ACHN (cell line): ENCODE data around the gene OR51B2.
"Not testable (repeated sequence)": the region's sequence is repeated elsewhere in the genome, so short reads cannot be mapped to it uniquely, and the experiment has no call there.

Experiments used
- DNase-seq: peaks from one replicate; pipeline ENCODE4 v3.0.0-alpha.2; 2015
- in situ Hi-C: cut with HindIII; loops from 2 replicates; pipeline ENCODE4 v1.10.0; 2017; ENCODE audit warnings: low sequenced_read_pairs, low pct_ligation_motif_present, low pct_unique_long_range_greater_than_20kb

Gene OR51B2, protein sequence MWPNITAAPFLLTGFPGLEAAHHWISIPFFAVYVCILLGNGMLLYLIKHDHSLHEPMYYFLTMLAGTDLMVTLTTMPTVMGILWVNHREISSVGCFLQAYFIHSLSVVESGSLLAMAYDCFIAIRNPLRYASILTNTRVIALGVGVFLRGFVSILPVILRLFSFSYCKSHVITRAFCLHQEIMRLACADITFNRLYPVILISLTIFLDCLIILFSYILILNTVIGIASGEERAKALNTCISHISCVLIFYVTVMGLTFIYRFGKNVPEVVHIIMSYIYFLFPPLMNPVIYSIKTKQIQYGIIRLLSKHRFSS

DNA sequence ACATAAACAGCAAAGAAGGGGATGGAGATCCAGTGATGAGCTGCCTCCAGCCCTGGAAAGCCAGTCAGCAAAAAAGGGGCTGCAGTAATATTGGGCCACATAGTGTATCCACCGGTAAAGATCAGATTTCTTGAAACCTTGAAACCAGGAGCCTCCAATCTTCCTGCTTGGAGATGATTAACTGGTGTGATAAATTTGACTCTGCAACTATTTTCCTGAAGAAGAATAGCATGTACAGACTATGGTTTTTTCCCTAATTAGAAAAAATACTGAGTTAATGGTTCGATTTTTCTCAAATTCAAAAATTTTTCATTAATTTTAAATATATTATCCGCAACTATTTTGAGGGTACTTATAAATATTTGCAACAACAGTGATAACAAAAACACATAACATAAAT lies at the start of gene OR51B2:
TSS of gene OR51B2 (minus strand) at position 101 of the 400 bp plus-strand sequence. CDS start at position 101, 0 bp downstream.
- in situ Hi-C loops: no loop called here
- DNase-seq: no peak

DNA sequence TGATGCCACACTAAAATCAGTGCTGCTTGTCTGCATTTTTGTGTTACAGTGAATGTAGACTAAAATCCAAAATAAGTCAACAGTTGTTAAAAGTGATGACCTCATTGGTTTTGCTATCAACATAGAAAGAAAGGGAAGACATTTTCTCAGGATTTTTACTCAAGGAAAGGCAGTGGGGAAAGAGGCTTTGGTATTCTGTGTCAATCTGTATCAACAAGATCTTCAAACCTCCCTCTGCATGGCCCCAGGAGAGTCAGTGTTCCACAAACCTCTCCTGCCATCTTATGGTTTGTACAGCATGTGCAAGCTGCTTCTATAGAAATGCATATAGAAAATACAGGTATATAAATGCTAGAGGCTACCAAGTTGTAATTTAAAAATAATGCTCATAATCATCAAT lies 45.7 kb upstream of the OR51B2 start:
- in situ Hi-C loops: no loop called here
- DNase-seq: peak; percentile 35

DNA sequence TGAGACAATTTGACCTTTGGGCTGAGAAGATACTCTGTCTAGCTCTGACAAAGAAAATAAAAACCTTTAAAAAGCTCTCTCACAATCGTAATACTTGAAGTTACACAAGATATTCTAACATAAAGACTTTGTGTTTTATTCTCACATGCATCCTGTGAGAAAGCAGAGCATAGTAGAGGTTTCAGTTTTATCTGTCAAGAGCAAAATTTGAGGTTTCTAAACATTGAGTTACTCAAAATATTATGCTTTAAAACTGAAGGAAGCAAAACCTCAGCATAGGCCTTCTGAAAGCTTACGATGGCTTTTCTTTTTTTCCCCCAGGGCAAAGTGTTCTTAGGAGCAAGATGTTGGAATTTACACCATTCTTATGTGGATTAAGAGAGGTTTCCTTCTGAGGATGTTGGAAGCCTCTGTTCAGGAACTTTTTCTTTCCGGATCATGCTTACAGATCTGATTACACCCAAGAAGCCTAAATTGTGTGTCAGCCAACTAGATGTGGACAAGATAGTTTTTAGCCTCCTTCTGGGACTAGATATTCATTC lies 44.5 kb upstream of the OR51B2 start:
- in situ Hi-C loops: no loop called here
- no peak for DNase-seq

DNA sequence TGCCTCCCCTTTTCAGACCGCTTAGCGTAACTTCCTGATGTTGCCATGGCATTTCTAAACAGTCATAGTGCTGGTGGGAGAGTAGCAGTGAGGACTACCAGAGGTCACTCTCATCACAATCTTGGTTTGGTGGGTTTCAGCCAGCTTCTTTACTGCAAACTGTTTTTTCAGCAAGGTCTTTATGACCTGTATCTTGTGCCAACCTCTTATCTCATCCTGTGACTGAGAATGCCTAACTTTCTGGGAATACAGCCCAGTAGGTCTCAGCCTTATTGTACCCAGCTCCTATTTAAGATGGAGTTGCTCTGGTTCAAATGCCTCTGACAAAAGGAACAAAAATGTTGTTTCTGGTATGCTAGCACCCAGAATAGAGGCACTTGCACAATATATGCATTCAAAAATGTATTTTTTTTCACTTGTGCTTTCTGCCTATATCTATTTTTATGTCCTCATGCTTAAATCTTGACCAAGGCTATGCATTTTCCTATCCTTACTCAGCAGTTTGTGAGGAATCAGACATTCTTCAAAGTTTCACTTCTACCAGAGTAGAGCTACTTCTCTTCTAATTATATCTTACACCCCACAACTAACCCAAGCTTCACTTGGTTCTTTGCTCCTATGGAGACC lies 43.5 kb upstream of the OR51B2 start:
- in situ Hi-C loops: no loop called here
- DNase-seq: no peak

DNA sequence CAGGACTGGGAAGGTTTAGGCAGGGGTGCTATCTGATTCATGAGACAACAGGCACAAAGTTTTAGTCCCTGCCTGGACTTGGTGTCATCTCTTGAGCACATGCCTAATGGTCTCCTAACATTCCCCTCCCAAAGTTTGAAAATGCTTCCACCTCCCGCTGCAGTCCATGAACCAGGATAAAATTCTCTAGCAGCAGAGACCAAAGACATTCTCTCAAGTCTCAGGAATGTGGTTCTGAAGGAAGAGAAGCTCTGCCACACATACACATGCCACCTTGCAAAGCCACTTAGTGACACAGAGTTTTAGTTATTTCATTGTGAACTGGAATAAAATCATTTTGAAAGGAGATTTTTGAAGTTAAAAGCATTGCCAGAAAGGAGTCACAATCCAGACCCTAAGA lies 42.8 kb upstream of the OR51B2 start:
- DNase-seq: no peak
- in situ Hi-C loops: no loop called here

DNA sequence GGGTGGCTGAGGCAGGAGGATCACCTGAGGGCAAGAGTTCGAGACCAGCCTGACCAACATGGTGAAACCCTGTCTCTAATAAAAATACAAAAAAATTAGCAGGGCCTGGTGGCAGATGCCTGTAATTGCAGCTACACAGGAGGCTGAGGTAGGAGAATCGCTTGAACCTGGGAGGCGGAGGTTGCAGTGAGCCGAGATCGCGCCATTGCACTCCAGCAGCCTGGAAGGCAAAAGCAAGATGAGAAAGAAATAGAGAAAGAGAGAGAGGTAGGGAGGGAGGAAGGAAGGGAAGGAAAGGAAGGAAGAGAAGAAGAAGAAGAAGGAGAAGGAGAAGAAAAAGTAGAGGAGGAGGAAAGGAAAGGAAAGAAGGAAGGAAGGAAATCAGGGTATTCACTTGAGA lies 42.3 kb upstream of the OR51B2 start:
- DNase-seq, in situ Hi-C loops: not testable (repeated sequence)

DNA sequence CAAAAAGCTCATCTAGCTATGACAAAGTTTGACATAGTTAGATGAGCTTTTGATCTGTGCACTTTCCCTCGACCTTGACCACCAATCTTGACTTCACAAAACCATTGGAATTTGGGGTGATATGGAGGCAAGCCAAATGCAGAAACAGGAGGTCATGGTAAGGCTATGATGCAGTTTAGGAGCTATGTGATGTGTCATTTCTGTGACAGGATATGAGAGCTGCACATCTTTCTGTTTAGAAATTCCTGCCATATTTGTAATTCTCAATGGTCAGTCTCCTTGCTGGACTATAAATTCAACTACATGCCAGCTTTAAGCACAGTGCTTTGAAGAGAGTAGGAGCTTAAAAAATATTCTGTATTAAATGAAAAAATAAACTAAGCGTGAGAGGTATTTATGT lies 40.1 kb upstream of the OR51B2 start:
- peak; percentile 67 for DNase-seq
- in situ Hi-C loops: no loop called here

DNA sequence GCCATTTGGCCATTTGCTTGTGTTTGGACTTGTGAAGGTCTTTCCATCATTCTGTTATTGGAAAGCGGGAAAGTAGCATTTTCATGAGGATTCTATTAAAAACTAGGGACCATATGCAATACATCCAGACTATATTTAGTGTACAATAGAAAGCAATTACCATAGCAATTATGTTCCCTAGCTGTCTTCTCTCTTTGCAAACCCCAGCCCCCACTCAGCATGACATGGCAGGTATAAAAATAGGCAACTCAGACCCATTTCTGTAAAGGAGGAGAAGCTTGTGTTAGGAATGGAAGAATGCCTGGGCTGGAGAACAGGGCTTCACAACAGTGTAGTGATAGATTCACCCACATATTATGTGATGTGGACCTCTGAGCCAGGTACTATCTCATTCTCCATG lies 39.6 kb upstream of the OR51B2 start:
- DNase-seq: no peak

DNA sequence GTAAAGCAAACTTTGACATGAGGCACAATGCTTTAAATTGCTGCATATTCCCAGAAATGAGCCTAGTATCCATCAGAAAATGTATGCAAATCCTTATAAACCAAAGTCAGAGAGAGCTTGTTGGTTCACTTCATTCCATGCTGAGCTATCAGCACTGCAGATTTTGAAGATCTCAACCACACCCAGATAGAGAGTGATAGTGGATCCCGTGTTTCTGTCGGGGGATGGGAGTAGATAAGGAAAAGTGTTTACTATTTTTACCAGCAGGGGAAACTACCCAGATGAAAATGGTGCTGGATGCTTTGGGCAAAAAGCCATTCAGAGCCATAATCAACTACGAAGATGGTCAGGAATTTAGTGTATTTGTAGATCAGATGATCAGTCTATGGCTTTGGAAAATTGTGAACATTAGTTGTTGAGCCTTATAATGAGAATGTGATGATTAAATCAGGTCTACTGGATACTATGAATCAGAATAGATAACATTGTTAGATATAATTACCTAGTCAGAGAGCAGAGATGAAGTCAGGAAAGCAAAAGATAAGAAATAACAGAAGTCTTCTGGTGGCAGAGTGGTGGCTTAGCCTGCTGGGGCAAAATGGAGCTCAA lies 38.0 kb upstream of the OR51B2 start:
- DNase-seq: no peak
- in situ Hi-C loops: no loop called here

More for the DNA sequence above, 39.6 kb upstream of the OR51B2 start:
- in situ Hi-C loops: no loop called here

DNA sequence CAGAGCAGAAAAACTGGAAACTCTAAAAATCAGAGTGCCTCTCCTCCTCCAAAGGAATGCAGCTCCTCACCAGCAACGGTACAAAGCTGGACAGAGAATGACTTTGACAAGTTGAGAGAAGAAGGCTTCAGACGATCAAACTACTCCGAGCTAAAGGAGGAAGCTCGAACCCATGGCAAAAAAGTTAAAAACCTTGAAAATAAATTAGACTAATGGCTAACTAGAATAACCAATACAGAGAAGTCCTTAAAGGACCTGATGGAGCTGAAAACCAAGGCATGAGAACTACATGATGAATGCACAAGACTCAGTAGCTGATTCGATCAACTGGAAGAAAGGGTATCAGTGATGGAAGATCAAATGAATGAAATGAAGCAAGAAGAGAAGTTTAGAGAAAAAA lies 31.9 kb upstream of the OR51B2 start:
- in situ Hi-C loops, DNase-seq: not testable (repeated sequence)

DNA sequence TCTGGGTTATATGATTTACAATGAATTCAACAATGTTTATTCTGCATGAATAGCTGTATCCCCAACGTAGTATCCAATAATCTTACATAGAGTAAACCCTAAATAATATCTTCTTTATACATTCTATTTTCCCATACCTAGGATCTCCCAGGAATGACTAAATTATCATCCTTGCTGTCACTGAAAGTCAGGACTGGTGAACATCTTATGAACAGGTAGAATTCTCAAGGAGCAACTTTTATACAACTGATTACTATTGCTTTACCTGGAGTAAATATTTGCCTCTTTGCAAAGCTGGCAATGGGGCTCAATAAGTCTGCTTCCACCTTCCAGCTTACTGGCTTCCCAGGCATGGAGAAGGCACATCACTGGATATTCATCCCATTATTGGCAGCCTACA lies 27.1 kb upstream of the OR51B2 start, which contains the start of gene OR51B6:
TSS of gene OR51B6 (plus strand) at position 301 of the 400 bp plus-strand sequence. CDS start at position 301, 0 bp downstream.
- no peak for DNase-seq
- in situ Hi-C loops: no loop called here

DNA sequence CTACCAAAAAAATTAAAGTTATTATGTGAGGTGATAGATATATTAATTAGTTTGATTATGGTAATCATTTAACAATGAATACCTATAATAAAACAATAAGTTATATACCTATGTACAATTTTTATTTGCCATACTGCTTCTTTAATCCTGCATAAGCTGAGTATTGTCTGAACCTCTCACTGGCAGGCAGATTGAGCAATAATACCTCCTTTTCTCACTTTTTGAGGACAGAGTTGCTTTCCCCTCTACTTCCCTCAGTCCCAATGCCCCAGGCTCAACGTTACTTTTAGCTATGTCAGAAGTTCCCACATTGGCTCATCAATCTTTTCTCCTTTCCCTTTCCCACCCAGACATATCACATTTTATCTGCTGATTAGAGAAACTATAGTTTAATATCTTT lies 25.5 kb upstream of the OR51B2 start:
- no peak for DNase-seq
- in situ Hi-C loops: no loop called here

DNA sequence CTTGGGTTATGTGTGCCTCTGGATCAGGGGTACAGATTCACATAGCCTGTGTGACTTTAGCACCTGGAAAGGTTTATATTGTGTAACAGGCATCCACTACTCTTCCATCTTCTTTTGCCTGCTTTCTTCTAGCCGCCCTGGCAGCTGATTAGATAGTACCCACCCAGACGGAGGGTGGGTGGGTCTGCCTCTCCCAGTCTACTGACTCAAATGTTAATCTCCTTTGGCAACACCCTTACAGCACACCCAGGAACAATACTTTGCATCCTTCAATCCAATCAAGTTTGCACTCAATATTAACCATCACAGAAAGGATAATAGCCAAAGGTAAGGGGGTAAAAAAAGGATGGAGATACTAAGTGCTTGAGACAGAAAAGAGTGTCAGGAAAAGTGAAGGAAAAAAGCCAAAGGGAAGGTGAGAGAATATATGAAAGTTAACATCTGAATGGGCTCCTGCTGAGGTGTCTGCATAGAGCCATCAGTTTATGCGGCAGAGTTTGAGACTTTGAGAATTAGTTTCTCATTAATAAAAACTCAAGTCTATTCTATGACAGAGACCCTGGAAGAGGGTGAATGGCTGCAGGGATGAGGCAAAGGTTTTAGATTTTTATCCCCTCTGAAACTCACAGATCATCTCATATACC lies 24.6 kb upstream of the OR51B2 start:
- in situ Hi-C loops: no loop called here
- DNase-seq: no peak

DNA sequence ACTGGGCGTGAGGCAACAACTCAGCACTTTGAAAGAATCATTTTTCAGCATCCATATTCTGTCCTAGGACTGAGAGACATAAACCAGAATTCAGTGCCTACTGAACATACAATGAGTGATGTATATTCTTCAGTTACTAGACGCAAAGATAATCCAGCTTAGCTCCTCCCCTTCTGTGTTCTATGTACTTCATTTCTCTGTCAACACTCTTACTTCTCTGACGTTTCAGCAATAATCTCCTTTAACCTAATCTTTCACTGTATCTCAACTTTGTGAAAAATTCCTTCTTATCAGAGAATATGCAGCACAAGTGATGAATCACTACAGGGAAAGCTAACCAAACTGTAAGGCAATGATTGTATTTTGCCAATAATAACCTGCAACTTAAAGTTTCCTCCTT lies 21.7 kb upstream of the OR51B2 start:
- no peak for DNase-seq
- in situ Hi-C loops: no loop called here

DNA sequence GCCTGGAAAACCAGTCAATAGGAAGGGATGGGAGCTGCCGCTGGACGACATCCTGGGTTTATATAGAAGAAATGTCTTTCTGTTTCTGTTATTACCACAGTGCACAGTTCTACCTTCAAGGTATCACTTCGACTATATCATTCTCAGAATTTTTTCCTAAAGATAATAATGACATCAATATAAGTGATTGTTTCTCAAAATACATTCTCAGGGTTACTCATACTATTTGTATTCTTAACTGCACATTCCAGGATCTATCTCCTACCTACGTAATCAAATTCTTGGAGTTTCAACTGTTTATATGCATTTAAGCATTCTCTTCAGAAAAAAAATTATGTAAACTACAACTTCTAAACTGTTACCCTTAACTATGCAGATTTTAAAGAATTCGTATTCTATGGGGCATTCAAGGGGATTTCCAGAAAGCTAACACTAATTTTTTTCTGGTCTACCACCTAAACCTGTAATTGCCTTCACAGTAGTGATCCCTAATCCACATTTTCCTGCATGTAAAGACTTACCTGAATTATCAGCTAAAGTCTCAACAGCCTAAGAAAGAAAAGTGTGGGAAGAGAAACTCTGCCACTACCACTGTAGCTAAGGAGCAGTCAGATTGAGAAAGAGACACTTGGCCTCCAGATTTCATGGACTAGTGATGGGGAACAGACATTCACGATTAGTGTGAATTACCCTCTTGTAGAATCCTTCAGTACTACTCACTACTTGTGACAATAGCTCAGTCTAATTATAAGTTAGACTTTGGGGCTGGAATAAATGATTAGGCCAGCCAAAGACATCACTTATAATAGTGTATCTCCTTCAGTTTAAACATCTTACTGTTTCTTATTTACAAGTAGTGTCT lies 19.6 kb upstream of the OR51B2 start, which contains the start of gene OR51B5:
TSS of gene OR51B5 (minus strand) at position 51 of the 862 bp plus-strand sequence. CDS start at position 51, 0 bp downstream.
- no peak for DNase-seq
- in situ Hi-C loops: no loop called here

DNA sequence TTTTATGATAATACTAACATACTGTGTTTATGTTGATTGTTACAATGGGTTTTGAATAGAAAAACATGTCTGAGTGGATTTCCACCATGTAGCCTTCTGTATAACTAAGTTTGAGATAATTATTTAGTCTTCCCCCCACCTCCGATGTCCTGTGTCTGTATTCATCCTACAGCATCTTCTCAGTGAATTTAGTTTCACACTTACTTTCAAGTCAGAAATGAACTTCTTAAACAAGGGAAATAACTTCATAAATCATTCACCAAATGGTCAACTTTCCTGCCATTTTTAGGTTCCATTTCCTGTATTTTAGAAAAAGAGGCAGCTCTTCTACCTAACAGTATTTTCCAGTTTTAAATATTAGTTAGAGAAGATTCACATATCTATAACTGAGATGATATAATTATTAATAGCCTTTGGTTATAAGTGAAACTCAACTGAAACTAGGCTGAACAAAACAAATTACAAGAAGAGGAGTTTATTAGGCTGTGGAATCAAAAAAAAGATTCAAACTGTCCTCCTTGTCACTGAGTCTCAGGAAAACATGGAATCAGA lies 15.8 kb upstream of the OR51B2 start:
- DNase-seq: no peak

DNA sequence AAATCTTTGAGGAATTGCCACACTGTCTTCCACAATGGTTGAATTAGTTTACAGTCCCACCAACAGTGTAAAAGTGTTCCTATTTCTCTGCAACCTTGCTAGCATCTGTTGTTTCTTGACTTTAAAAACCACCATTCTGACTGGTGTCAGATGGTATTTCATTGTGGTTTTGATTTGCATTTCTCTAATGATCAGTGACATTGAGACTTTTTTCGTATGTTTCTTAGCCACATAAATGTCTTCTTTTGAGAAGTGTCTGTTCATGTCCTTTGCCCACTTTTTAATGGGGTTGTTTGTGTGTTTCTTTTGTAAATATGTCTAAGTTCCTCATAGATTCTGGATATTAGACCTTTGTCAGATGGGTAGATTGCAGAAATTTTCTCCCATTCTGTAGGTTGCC lies 13.2 kb upstream of the OR51B2 start:
- in situ Hi-C loops, DNase-seq: not testable (repeated sequence)

More for the DNA sequence above, 15.8 kb upstream of the OR51B2 start:
- in situ Hi-C loops: no loop called here

DNA sequence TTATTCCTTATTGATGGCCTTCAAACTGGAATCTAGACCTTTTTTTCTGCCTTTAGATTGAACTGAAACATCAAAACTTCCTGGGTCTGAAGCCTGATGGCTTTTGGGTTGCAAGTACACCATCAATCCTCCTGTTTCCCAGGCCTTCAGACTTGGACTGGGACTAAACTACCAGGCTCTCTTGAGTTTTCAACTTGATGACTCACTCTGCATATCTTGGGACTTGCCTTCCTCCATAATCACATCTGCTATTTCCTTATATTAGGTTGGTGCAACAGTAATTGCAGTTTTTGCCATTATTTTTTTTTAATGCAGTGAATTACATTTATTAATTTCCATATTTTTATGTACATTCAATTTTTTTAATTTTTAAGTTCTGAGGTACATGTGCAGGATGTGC lies 12.2 kb upstream of the OR51B2 start:
- DNase-seq: no peak
- in situ Hi-C loops: no loop called here
